ENCODE results near the gene CFL2.
"Not testable (repeated sequence)": the region's sequence is repeated elsewhere in the genome, so short reads cannot be mapped to it uniquely, and the experiment has no call there.

Gene CFL2

GRCh38 chr14:34714320-34715126 is at the start of gene CFL2:
TSS of gene CFL2 (minus strand) at chr14:34714593. CDS start at chr14:34714540, 53 bp downstream.
- peak; percentile 76 for DNase-seq

DNA sequence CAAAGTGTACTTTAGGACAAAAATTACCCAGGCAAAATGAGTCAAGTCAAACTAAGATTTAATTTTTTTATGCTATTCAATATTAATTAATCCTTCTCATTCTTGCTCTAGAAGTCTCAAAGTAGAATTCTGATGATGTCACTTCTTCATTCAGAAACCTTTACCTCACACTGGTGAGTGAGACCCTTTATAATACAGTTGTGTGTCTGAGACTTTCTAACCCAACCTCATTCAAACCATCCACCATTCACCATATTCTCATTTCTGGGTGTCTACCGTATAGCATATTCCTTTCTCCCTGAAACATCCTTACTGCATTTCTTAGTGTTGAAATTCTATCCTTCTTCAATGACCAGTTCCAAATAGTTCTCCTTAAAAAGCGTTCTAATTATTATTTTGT is 40.8 kb upstream of the CFL2 start:
- no peak for DNase-seq

DNA sequence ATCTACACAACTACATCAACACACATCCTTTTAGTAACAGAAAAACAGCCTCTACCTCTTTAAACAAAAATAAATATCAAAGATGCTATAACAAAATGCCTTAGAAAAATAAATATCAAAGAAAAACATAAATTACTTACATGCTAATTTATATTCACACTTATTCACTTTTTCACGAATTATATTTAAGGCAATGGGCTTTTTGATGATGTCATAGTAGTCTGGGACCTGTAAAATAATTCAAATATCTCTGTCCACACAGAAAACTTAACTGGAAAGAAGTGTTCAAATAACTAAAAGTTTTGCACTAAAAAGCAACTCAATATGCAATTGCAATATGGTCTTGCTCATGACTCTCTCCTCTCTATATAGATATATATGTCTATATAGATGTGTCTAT is 40.3 kb upstream of the CFL2 start:
- DNase-seq = no peak

DNA sequence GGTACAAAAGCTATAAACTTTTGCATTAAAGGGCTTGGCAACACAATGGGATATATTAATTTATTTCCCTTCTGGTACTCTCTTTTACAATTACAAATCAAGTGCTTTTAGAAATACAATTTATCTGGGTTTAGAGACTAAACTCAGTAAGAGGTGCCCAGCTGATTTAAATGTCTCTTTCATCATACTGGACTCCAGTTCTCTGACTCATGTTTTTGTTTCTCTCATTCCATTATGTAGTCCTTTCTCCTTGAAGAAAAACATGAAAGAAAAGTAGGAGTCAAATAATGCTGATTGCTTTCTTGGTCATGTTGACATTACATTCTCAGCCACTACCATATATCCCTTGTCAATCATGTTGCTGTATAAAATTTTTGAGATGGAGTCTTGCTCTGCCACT is 36.3 kb upstream of the CFL2 start:
- DNase-seq = no peak

DNA sequence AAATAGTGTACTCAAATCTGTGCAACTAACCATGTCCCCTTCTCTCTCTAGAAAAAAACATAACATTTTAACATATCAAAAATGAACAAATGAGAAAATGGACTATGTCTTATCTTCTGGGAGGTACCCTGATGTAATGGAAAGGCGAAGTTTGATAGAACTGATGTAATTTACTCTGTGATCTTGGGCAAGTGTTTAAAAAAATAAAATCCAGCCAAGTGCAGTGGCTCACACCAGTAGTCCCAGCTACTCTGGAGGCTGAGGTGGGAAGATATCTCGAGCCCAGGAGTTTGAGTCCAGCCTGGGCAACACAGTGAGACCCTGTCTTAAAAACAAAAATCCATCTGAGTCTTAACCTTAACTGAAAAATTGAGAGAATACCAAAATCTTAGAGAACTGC is 35.8 kb upstream of the CFL2 start:
- DNase-seq = no peak

DNA sequence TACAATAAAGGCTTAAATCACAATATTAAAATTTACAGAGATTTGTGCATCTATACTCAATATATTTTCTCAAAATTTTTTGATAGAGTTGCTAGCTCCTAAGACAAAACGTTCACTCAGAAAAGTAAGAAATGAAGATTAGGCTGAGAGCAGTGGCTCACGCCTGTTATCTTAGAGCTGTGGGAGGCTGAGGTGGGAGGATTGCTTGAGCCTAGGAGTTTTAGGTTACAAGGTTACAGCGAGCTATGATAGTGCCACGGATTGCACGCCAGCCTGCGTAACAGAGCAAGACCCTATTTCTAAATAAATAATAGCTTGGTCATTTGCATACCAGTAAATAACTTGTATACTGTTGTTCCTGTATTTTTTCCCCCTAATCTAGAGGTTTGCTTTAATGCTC is 35.0 kb upstream of the CFL2 start:
- DNase-seq = no peak

DNA sequence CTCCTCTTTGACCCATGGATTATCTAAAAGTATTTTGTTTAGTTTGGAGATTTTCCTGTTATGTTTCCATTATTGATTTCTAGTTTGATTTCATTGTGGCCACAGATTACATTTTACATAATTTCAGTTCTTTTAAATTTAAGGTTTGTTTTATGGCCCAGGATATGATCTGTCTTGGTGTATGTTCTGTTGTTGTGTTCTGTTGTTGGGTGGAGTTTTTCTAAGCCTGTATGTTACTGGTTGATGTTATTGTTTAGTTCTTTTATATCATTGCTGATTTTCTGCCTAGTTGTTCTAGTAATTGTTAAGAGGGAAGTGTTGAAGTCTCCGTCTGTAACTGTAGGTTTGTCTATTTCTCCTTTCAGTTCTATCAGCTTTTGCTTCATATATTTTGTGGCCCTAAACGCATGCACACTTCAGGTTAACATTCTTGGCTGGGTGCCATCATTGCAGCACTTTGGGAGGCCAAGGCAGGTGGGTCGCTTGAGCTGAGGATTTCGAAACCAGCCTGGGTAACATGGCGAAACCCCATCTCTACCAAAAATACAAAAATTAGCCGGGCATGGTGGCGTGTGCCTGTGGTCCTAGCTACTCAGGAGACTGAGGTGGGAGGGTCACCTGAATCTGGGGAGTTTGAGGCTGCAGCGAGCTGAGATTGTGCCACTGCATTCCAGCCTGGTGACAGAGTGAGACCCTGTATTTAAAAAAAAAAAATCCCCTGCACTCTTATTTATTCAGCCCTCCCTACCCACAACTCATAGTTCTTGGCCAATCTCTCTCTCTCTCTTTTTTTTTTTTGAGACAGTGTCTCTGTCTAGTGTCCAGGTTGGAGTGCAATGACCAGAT is 28.1 kb upstream of the CFL2 start:
- no peak for DNase-seq

- no peak for DNase-seq
These were observed 27.4 kb upstream of the CFL2 start for GRCh38 chr14:34741840-34742239.

- DNase-seq = not testable (repeated sequence)
These were observed 25.7 kb upstream of the CFL2 start for GRCh38 chr14:34740139-34740538.

DNA sequence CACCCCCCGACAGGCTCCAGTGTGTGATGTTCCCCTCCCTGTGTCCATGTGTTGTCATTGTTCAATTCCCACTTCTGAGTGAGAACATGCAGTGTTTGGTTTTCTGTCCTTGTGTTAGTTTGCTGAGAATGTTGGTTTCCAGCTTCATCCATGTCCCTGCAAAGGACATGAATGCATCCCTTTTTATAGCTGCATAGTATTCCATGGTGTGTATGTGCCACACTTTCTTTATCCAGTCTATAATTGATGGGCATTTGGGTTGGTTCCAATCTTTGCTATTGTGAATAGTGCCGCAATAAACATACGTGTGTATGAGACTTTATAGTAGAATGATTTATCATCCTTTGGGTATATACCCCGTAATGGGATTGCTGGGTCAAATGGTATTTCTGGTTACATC is 22.7 kb upstream of the CFL2 start:
- DNase-seq = not testable (repeated sequence)

- no peak for DNase-seq
These were observed 18.9 kb upstream of the CFL2 start for GRCh38 chr14:34733245-34733644.

DNA sequence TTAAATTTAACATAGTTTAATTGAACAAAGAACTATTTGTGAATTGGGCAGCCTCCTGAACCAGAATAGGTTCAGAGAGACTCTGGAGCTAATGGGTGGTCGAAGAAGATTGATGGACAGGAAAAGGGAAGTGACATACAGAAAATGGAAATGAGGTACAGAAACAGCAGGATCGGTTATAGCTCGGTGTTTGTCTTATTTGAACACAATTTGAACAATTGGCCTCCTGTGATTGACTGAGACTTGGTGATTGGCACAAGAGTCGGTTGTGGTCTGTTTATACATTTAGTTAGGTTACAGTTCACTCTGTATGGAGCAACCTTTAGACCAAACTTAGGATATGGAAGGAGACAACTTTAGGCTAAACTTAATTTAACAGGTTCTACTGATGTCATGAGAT is 18.4 kb upstream of the CFL2 start:
- DNase-seq = no peak

DNA sequence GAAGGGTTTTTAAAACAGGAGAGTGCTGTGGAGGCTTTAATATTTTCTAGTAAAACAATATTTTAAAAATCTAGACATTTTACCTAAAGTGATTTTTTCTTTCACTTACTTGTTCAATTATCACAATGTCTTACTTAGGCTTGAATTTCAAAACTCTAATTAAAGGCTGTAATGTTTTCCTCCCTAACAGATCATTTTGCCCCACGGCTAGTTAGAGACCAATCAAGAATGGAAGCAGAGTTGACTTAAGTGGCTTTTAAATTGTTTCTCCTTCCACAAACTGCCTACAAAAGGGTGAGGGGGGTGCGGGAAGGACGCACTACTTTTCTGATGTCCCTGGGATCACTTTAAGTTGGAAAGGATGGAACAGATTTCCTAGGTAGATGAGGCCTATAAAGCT is 9.5 kb upstream of the CFL2 start:
- DNase-seq = no peak

DNA sequence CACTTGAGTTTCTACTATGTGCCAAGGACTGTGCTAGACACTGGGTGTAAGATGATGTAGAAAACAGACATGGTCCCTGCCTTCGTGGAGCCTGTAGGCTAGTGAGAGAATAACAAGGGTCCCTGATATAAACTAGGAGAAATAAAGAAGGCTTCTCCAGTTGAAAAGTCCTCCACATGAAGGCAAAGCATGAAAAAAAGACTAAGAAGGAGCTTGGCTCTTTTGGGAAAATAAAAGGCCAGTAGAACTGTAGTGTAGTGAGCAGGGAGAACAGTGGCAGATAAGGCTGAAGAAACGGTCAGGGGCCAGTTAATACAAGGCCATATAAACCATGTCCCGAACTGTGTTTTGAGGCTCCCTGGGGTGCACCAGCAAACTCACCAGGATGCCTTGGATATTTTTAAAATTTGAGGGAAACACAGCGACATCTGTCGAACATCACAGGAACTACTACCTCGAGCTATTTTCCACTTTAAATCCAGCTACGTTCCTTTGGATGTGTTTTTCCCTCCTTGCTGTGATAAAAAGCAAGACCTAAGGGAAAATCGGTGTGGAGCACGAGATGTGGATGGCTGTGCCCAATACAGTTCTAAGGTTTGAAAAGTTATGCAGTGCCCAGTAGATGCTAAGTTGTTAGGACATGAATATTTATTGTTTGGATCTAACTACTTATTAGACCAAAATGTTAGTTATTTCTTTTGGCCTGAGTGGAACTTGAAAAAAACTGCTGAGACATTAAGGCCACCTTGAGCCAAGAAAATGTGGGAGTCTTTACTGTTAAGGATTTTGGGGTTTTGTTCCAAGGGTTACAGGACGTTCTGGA is 8.5 kb upstream of the CFL2 start:
- DNase-seq = peak; percentile 35

- DNase-seq = no peak
These were observed 6.7 kb upstream of the CFL2 start for GRCh38 chr14:34721129-34721528.

- no peak for DNase-seq
These were observed 4.4 kb upstream of the CFL2 start for GRCh38 chr14:34718750-34719304.

DNA sequence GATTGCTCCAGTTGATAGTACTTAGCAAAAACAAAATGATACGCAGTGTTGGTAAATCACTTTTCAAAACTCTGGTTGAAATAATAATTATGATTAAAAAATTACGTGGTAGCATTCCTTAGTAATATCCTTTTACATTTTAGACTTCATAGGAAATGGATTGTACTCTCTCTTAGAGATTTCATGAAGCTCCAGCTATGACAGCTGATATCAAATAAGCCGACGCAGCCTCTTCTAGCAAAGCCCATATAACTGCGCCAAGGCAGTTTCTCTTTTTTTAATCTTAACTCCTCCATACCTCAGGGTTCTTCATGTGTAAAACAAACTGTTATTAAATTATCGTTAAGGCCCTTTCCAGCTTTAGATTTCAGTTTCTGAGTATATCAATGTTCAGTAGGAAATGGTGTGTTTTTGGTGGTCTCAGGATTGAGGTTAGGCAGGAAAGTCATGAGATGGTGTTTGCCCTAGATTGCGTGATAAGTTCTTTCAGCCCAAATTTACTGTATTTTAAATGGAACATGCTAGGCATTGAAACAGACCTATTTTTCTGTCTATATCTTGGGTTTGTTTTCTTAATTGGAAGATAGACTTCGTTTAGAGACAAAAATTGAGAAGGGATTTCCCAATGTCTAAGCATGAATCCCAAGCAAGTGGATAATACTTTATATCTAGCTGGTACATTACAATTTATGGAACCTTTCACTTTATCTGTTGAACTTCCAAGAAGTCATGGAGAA is 902 bp upstream of the CFL2 start:
- no peak for DNase-seq

DNA sequence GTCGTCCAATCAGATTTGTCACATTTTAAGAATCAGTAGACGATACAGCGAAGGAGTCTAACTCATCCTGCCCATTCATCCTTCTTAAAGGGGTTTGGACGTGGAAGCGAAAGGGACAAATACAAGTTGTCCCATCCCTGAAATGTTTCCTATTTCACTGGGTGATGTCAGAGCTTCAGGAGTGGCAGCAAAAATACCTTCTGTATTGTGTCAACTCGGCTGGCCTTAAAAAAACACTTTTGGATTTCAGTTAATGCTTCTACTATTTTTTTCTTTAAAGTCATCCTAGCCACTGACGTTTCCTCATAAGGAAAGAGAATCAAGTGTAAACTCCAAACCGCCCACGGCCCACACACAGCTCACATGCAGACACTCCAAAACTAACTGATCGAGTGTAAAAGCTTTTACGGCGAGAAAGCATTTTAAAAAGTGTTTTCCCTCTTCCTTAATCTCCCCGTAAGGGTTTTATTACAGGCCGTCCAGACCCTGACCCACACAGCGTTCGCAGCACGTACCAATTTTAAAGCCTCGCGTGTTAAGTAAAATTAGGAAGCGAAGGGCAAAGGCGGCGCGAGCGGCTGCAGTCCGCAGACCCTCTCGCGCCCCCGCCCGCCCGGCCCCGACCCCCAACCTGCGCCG is 593 bp downstream of the CFL2 start:
- peak; percentile 14 for DNase-seq

GRCh38 chr14:34713122-34713680 is 1.2 kb downstream of the CFL2 start:
- DNase-seq = no peak

DNA sequence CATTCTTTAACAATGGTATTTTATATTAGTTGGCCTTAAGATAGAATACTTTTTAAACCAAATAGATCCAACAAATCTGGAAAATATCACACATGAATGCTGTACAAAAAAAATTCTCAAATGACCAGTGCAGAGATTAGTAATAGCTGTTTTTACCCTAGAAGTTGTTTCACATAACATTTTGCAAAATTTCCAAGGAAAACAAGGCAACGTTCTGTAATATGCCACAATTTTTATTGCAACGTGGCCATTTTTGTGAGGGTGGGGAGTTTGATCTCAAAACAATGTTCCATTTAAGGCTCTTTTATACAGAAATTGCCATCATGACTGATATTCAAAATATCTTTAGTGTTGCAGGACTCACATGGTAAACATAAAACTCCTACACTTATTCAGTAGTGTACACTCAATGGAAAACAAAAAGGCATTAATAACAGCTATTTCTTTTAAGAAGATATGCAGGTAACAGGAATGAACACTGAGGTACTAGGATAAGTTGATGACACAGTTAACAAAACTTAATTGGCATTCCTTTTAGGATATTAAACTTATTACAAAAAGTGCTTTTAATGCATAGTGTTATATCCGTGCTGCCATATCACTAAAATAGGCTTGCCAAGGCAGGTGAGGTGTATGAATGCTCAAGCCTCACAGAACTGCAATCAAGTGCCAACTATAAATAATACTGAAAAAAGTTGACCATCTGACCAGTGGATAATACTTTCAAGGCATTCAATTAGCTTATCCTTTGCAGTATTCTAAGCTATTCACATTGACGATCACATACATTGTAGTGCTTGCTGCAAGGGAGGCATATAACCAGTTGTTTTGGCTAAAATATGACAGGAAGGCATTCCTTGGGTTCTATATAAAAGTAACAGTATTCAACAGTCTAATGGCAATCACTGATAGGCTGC is 2.3 kb downstream of the CFL2 start:
- no peak for DNase-seq
